OCI-LY3 (cell line): ENCODE data around the gene TNKS1BP1.
A peak's percentile ranks its signal among the peaks of the same experiment; 100 is the strongest.

Source experiments
- H2AFZ ChIP-seq: fragments of 200-600, 300-600 bp; shearing (Covaris generic); 2 replicates; pipeline ENCODE4 v1.6.0; 2014; ENCODE audit warnings: antibody characterized with exemption, low read depth, low read length
- H3K27ac ChIP-seq: fragments of 200-600, 300-600 bp; sonication (generic); 2 replicates; pipeline ENCODE4 v1.5.1; 2014; ENCODE audit warnings: mild to moderate bottlenecking, low read length, moderate library complexity, mixed read lengths
- H3K27me3 ChIP-seq: fragments of 200-600, 300-600 bp; sonication (generic); 2 replicates; pipeline ENCODE4 v1.6.1; 2014; ENCODE audit warnings: low read depth, low read length, mixed read lengths
- H3K36me3 ChIP-seq: fragments of 200-600, 300-600 bp; sonication (generic); replicated peaks from 2 replicates; pipeline ENCODE3; 2014; ENCODE audit warnings: low read depth, low read length, mixed read lengths
- H3K4me1 ChIP-seq: fragments of 300-600, 200-600 bp; sonication (generic); 2 replicates; pipeline ENCODE4 v1.6.1; 2014; ENCODE audit warnings: low read length, mixed read lengths
- H3K4me2 ChIP-seq: fragments of 200-600, 300-600 bp; sonication (generic); 2 replicates; pipeline ENCODE4 v1.6.1; 2014; ENCODE audit warnings: low read length, mixed read lengths
- H3K4me3 ChIP-seq: fragments of 300-600, 200-600 bp; sonication (generic); 2 replicates; pipeline ENCODE4 v1.5.1; 2014; ENCODE audit warnings: antibody characterized with exemption, mild to moderate bottlenecking, low read length, moderate library complexity
- H3K79me2 ChIP-seq: fragments of 300-600, 200-600 bp; shearing (Covaris generic); 2 replicates; pipeline ENCODE4 v1.6.1; 2014; ENCODE audit warnings: mild to moderate bottlenecking, low read length, mixed read lengths
- H3K9ac ChIP-seq: fragments of 300-600, 200-600 bp; shearing (Covaris generic); 2 replicates; pipeline ENCODE4 v1.6.0; 2014; ENCODE audit warnings: mild to moderate bottlenecking, low read length, moderate library complexity
- H3K9me3 ChIP-seq: fragments of 200-600, 300-600 bp; shearing (Covaris generic); 2 replicates; pipeline ENCODE4 v1.6.1; 2014; ENCODE audit warnings: low read length, mixed read lengths; ENCODE audit not compliant: insufficient read depth
- H4K20me1 ChIP-seq: fragments of 200-600, 300-600 bp; sonication (generic); 2 replicates; pipeline ENCODE4 v1.6.1; 2016; ENCODE audit warnings: low read length, mixed read lengths; ENCODE audit not compliant: insufficient read depth
- EZH2phosphoT487 ChIP-seq: fragments of 200-600 bp; shearing (Covaris generic); IDR thresholded peaks from 2 replicates; pipeline ENCODE4 v1.6.1; 2018; ENCODE audit warnings: antibody characterized with exemption, mixed run types, low read depth
- TF ChIP-seq, protein P1 (sequence below): fragments of 200-600, 300-600 bp; sonication (generic); IDR thresholded peaks from 2 replicates; pipeline ENCODE4 v1.5.1; 2014; ENCODE audit warnings: antibody characterized with exemption, low read length, low read depth

TNKS1BP1 gene

DNA sequence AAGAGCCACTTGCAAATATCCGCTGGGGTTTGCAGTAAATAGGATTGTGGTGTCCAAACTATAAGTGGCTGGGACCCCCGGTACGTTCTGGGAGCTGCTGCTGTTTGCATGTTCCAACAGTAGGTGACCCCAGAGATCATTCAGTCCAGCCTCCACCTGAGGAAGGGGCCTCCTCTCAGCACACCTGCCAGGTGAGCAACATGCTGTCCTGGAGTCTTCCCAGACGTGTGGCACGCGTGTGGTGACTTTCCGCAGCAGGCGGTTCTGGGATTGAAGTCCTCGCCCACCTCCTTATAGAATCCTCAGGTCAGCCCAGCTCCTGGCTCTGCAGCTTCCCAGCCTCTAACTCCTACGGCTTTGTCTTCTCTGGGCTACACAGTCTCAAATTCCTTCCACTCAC, 20.1 kb upstream of the TNKS1BP1 start:
- H3K27me3 ChIP-seq = peaks cover 7% of the 10 kb centered on the region; the same call in 1 of the 2 replicates
- H4K20me1 ChIP-seq = no peaks in the 10 kb centered on the region
- H3K9ac ChIP-seq = no peak overlapping the region
- H3K27ac ChIP-seq = no peak overlapping the region
- no peaks in the 10 kb centered on the region for H3K79me2 ChIP-seq
- peak overlapping the region; percentile 66 for H2AFZ ChIP-seq
- no peaks in the 10 kb centered on the region for H3K36me3 ChIP-seq
- H3K4me1 ChIP-seq = peaks cover 40% of the 10 kb centered on the region
- H3K9me3 ChIP-seq = no peaks in the 10 kb centered on the region
- H3K4me3 ChIP-seq = no peak overlapping the region
- TF ChIP-seq, protein P1, sequence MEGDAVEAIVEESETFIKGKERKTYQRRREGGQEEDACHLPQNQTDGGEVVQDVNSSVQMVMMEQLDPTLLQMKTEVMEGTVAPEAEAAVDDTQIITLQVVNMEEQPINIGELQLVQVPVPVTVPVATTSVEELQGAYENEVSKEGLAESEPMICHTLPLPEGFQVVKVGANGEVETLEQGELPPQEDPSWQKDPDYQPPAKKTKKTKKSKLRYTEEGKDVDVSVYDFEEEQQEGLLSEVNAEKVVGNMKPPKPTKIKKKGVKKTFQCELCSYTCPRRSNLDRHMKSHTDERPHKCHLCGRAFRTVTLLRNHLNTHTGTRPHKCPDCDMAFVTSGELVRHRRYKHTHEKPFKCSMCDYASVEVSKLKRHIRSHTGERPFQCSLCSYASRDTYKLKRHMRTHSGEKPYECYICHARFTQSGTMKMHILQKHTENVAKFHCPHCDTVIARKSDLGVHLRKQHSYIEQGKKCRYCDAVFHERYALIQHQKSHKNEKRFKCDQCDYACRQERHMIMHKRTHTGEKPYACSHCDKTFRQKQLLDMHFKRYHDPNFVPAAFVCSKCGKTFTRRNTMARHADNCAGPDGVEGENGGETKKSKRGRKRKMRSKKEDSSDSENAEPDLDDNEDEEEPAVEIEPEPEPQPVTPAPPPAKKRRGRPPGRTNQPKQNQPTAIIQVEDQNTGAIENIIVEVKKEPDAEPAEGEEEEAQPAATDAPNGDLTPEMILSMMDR = peak; percentile 30
- TF ChIP-seq EZH2phosphoT487 = no peak
- H3K4me2 ChIP-seq = peak overlapping the region; percentile 17; the same call in 1 of the 2 replicates

DNA sequence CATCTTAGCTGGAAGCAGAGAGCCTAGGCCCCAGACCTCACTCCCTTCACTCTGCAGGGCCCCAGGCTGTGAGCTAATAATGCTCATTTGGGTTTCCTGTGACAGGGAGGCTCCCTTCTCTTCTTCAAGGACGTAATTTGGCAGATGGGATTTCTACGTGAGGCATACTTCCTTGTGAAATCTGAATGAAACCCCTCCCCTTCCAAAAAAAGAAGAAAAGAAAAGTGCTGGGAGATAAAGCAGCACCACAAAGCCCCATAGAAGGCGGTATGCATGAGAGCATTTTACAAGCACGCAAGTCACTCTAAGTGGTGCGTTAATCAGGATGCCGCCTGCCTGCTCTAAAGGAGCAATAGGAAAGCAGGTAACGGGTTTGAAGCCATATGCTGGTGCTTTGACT, 19.1 kb upstream of the TNKS1BP1 start:
- no peaks in the 10 kb centered on the region for H4K20me1 ChIP-seq
- H2AFZ ChIP-seq = peak overlapping the region; percentile 49
- H3K4me3 ChIP-seq = peak overlapping the region; percentile 7; the same call in 1 of the 2 replicates
- TF ChIP-seq EZH2phosphoT487 = no peak
- TF ChIP-seq, protein P1 = no peak
- H3K9me3 ChIP-seq = no peaks in the 10 kb centered on the region
- peak overlapping the region; percentile 50 for H3K4me2 ChIP-seq
- no peaks in the 10 kb centered on the region for H3K36me3 ChIP-seq
- H3K79me2 ChIP-seq = no peaks in the 10 kb centered on the region
- H3K27ac ChIP-seq = no peak overlapping the region
- peaks cover 40% of the 10 kb centered on the region for H3K4me1 ChIP-seq
- H3K9ac ChIP-seq = peak overlapping the region; percentile 18; the same call in 1 of the 2 replicates
- H3K27me3 ChIP-seq = peaks cover 13% of the 10 kb centered on the region; the same call in 1 of the 2 replicates

DNA sequence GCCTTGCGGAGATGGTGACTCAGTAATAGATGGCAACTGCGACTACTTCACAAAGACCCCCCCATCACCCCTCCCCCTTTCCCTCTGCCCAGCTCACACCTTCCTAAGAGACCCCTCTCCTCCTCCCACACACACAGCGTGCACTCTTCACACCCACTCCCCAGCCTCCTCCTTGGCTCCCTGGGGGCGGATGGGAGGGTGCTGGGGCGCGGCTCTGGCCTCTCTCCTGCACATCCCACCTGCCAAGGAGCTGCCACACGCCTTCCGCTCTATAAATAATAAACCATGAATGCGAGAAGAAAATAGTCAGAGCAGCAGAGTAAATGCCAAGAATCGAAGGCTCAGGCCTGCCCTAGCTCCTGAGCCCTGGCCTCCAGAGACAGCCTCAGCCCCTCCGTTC, 17.9 kb upstream of the TNKS1BP1 start:
- peaks cover 13% of the 10 kb centered on the region; the same call in 1 of the 2 replicates for H3K27me3 ChIP-seq
- no peak overlapping the region for H3K27ac ChIP-seq
- no peaks in the 10 kb centered on the region for H3K9me3 ChIP-seq
- H4K20me1 ChIP-seq = no peaks in the 10 kb centered on the region
- no peak for TF ChIP-seq EZH2phosphoT487
- TF ChIP-seq, protein P1 = no peak
- H3K4me2 ChIP-seq = no peak overlapping the region
- H3K79me2 ChIP-seq = no peaks in the 10 kb centered on the region
- H2AFZ ChIP-seq = no peak overlapping the region
- no peak overlapping the region for H3K9ac ChIP-seq
- H3K4me1 ChIP-seq = peaks cover 40% of the 10 kb centered on the region
- H3K4me3 ChIP-seq = no peak overlapping the region
- no peaks in the 10 kb centered on the region for H3K36me3 ChIP-seq

DNA sequence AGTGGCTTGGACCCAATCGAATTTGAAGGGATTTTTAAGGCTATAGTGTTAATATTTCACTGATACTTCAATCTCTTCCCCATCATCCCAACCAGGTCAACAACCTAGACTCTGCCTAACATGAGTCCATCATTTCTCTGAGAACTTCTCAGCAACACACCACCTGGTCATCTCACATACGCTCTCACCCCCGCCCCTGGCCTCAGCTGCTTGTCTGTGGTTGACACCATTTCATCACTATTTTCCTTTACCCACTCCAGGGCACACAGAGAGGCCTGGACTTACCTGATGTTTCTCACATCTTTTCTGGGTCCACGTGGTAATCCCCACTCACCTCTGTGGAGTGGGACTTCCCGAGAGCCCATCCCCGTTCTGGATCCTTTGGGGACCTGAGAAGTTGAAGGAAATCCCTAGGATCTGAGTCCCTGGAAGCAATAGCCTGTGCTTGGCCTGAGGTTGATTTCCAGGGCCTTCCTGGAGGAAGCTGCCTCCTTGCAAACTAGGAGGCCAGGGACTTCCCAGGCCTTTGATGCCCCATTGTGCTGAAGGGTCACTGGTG, 16.6 kb upstream of the TNKS1BP1 start:
- H3K27me3 ChIP-seq = peaks cover 13% of the 10 kb centered on the region; the same call in 1 of the 2 replicates
- no peaks in the 10 kb centered on the region for H3K36me3 ChIP-seq
- no peak overlapping the region for H3K27ac ChIP-seq
- H3K4me1 ChIP-seq = peaks cover 43% of the 10 kb centered on the region
- no peak overlapping the region for H3K9ac ChIP-seq
- H4K20me1 ChIP-seq = no peaks in the 10 kb centered on the region
- H3K4me2 ChIP-seq = peak overlapping the region; percentile 47; the same call in 1 of the 2 replicates
- peaks cover under 1% of the 10 kb centered on the region; the same call in 1 of the 2 replicates for H3K79me2 ChIP-seq
- no peak overlapping the region for H3K4me3 ChIP-seq
- no peaks in the 10 kb centered on the region for H3K9me3 ChIP-seq
- H2AFZ ChIP-seq = no peak overlapping the region
- TF ChIP-seq EZH2phosphoT487 = no peak
- TF ChIP-seq, protein P1 = no peak
